Muscle layer of duodenum (tissue), 2 donors: ENCODE results near the gene CRBN.

ENCODE experiments used
- H3K27ac ChIP-seq: one replicate; pipeline ENCODE4 v1.7.0; 2013; ENCODE audit warnings: mild to moderate bottlenecking, low read length
- H3K27me3 ChIP-seq: one replicate; pipeline ENCODE4 v1.7.0; 2013; ENCODE audit warnings: low read depth, mild to moderate bottlenecking, control low read depth, low read length
- H3K36me3 ChIP-seq, 2 donors: one replicate each; pipeline ENCODE4 v1.7.0; 2013; ENCODE audit warnings: low read length in 2 of 2, control low read depth in 1 of 2, mild to moderate bottlenecking in 1 of 2; ENCODE audit not compliant: insufficient read depth in 2 of 2, control insufficient read depth in 1 of 2
- H3K4me1 ChIP-seq, 2 donors: one replicate each; pipeline ENCODE4 v1.7.0; 2013; ENCODE audit warnings: low read length in 2 of 2, mild to moderate bottlenecking in 2 of 2, control low read depth in 1 of 2, moderate library complexity in 1 of 2; ENCODE audit not compliant: insufficient read depth in 2 of 2, control insufficient read depth in 1 of 2
- H3K4me3 ChIP-seq, 2 donors: one replicate each; pipeline ENCODE4 v1.7.0; 2013; ENCODE audit warnings: low read length in 2 of 2, low read depth in 1 of 2, mild to moderate bottlenecking in 1 of 2
- H3K9me3 ChIP-seq, 2 donors: one replicate each; pipeline ENCODE4 v1.7.0; 2013; ENCODE audit warnings: low read length in 2 of 2, control low read depth in 1 of 2, mild to moderate bottlenecking in 1 of 2; ENCODE audit not compliant: control insufficient read depth in 1 of 2
- donor health status: healthy.

The CRBN gene

GRCh38 chr3:3165650-3166049 is 13.8 kb downstream of the CRBN start:
- no peaks in the 10 kb centered on the region for H3K27me3 ChIP-seq
- H3K27ac ChIP-seq: no peak overlapping the region
- no peaks in the 10 kb centered on the region for H3K9me3 ChIP-seq
- H3K4me3 ChIP-seq: no peak overlapping the region
- H3K4me1 ChIP-seq: no peaks in the 10 kb centered on the region
- H3K36me3 ChIP-seq: peaks cover 52 to 72% of the 10 kb centered on the region in 2 donors

GRCh38 chr3:3165241-3165640 is 14.2 kb downstream of the CRBN start:
- Histone ChIP-seq H3K27me3 (no peaks in the 10 kb centered on the region), H3K4me3 (no peak overlapping the region), H3K36me3 (peaks cover 50 to 70% of the 10 kb centered on the region in 2 donors), H3K9me3 (no peaks in the 10 kb centered on the region), H3K27ac (no peak overlapping the region), H3K4me1 (no peaks in the 10 kb centered on the region)

- Histone ChIP-seq H3K9me3 (no peaks in the 10 kb centered on the region), H3K36me3 (peaks cover 46 to 71% of the 10 kb centered on the region in 2 donors), H3K4me1 (no peaks in the 10 kb centered on the region), H3K27me3 (no peaks in the 10 kb centered on the region), H3K27ac (no peak overlapping the region), H3K4me3 (no peak overlapping the region)
Measured at GRCh38 chr3:3160826-3161225, 18.7 kb downstream of the CRBN start.

- H3K27me3 ChIP-seq: no peaks in the 10 kb centered on the region
- no peak overlapping the region for H3K27ac ChIP-seq
- no peaks in the 10 kb centered on the region for H3K9me3 ChIP-seq
- H3K4me3 ChIP-seq: no peak overlapping the region
- H3K4me1 ChIP-seq: peaks cover 0 to 5% of the 10 kb centered on the region in 2 donors
- H3K36me3 ChIP-seq: peaks cover 53 to 65% of the 10 kb centered on the region in 2 donors
Measured at GRCh38 chr3:3157484-3157883, 22.0 kb downstream of the CRBN start.

GRCh38 chr3:3154879-3155610 is 24.4 kb downstream of the CRBN start:
- H3K27me3 ChIP-seq: no peaks in the 10 kb centered on the region
- H3K36me3 ChIP-seq: peaks cover 50 to 79% of the 10 kb centered on the region in 2 donors
- H3K4me1 ChIP-seq: peaks cover 0 to 7% of the 10 kb centered on the region in 2 donors
- no peak overlapping the region for H3K27ac ChIP-seq
- no peak overlapping the region for H3K4me3 ChIP-seq
- H3K9me3 ChIP-seq: no peaks in the 10 kb centered on the region

GRCh38 chr3:3151513-3151912 is 28.0 kb downstream of the CRBN start:
- H3K4me3 ChIP-seq: no peak overlapping the region
- H3K4me1 ChIP-seq: peaks cover 0 to 7% of the 10 kb centered on the region in 2 donors
- no peaks in the 10 kb centered on the region for H3K27me3 ChIP-seq
- H3K36me3 ChIP-seq: peaks cover 49 to 77% of the 10 kb centered on the region in 2 donors
- no peaks in the 10 kb centered on the region for H3K9me3 ChIP-seq
- H3K27ac ChIP-seq: no peak overlapping the region

- Histone ChIP-seq H3K4me1 (peaks cover 0 to 2% of the 10 kb centered on the region in 2 donors), H3K27me3 (no peaks in the 10 kb centered on the region), H3K36me3 (peaks cover 54 to 76% of the 10 kb centered on the region in 2 donors), H3K9me3 (no peaks in the 10 kb centered on the region), H3K27ac (no peak overlapping the region), H3K4me3 (no peak overlapping the region)
Measured at GRCh38 chr3:3149560-3149959, 29.9 kb downstream of the CRBN start.

- Histone ChIP-seq H3K4me1 (no peaks in the 10 kb centered on the region), H3K27ac (no peak overlapping the region), H3K36me3 (peaks cover 39 to 53% of the 10 kb centered on the region in 2 donors), H3K4me3 (no peak overlapping the region), H3K27me3 (no peaks in the 10 kb centered on the region), H3K9me3 (no peaks in the 10 kb centered on the region)
Measured at GRCh38 chr3:3145831-3146230, 33.7 kb downstream of the CRBN start.

GRCh38 chr3:3141939-3142338 is 37.6 kb downstream of the CRBN start:
- Histone ChIP-seq H3K4me3 (no peak overlapping the region), H3K27ac (no peak overlapping the region), H3K27me3 (no peaks in the 10 kb centered on the region), H3K4me1 (no peaks in the 10 kb centered on the region), H3K36me3 (peaks cover 37 to 54% of the 10 kb centered on the region in 2 donors), H3K9me3 (no peaks in the 10 kb centered on the region)

GRCh38 chr3:3137526-3137925 is 42.0 kb downstream of the CRBN start:
- Histone ChIP-seq H3K36me3 (peaks cover 20 to 33% of the 10 kb centered on the region in 2 donors), H3K9me3 (no peaks in the 10 kb centered on the region), H3K4me1 (no peaks in the 10 kb centered on the region), H3K27ac (no peak overlapping the region), H3K27me3 (no peaks in the 10 kb centered on the region), H3K4me3 (no peak overlapping the region)

GRCh38 chr3:3134750-3135448 is 44.6 kb downstream of the CRBN start:
- Histone ChIP-seq H3K4me1 (no peaks in the 10 kb centered on the region), H3K9me3 (no peaks in the 10 kb centered on the region), H3K4me3 (no peak overlapping the region), H3K36me3 (peaks cover 19 to 30% of the 10 kb centered on the region in 2 donors), H3K27me3 (no peaks in the 10 kb centered on the region), H3K27ac (no peak overlapping the region)
